PFSK-1 (cell line): ENCODE data around the gene TMEM168. TPM values are rescaled to one million over a fixed set of nuclear protein-coding genes. Genes with fewer than 3 reads are reported as not detected.

Experiments used
- FOXP2 ChIP-seq: optimal IDR thresholded peaks from 2 replicates; pipeline ENCODE3; 2011; ENCODE audit warnings: borderline replicate concordance, control low read depth, inconsistent platforms; ENCODE audit not compliant: insufficient read depth; ENCODE audit errors: extremely low read length, extremely low read depth
- POLR2AphosphoS5 ChIP-seq: IDR thresholded peaks from 2 replicates; pipeline ENCODE4 v1.6.1; 2012; ENCODE audit warnings: low read depth, mild to moderate bottlenecking, control low read depth, low read length, moderate library complexity
- REST ChIP-seq, 2 experiments: IDR thresholded peaks; 2 replicates each; pipeline versions ENCODE4 v1.6.1 to v1.8.0; 2011 to 2012; ENCODE audit warnings: low read depth in 2 of 2, low read length in 2 of 2, control low read depth in 1 of 2, inconsistent platforms in 1 of 2, mild to moderate bottlenecking in 1 of 2, moderate library complexity in 1 of 2; ENCODE audit not compliant: insufficient read depth in 1 of 2
- SIN3A ChIP-seq: IDR thresholded peaks from 2 replicates; pipeline ENCODE4 v1.6.1; 2012; ENCODE audit warnings: mild to moderate bottlenecking, low read length, moderate library complexity, borderline replicate concordance; ENCODE audit not compliant: insufficient read depth
- TAF1 ChIP-seq: IDR thresholded peaks from 2 replicates; pipeline ENCODE4 v1.6.1; 2012; ENCODE audit warnings: low read length, control low read depth, borderline replicate concordance; ENCODE audit not compliant: insufficient read depth
- polyA plus RNA-seq: library from polyadenylated mRNA; unstranded; fragments of >200 nt; gene quantifications from one replicate; pipeline ENCODE4 v1.2.1, GENCODE V29; 2012; ENCODE audit warnings: low read depth, missing spikeins; ENCODE audit not compliant: insufficient read length

Gene TMEM168, protein sequence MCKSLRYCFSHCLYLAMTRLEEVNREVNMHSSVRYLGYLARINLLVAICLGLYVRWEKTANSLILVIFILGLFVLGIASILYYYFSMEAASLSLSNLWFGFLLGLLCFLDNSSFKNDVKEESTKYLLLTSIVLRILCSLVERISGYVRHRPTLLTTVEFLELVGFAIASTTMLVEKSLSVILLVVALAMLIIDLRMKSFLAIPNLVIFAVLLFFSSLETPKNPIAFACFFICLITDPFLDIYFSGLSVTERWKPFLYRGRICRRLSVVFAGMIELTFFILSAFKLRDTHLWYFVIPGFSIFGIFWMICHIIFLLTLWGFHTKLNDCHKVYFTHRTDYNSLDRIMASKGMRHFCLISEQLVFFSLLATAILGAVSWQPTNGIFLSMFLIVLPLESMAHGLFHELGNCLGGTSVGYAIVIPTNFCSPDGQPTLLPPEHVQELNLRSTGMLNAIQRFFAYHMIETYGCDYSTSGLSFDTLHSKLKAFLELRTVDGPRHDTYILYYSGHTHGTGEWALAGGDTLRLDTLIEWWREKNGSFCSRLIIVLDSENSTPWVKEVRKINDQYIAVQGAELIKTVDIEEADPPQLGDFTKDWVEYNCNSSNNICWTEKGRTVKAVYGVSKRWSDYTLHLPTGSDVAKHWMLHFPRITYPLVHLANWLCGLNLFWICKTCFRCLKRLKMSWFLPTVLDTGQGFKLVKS
- polyA plus RNA-seq, result 5.0 TPM

DNA sequence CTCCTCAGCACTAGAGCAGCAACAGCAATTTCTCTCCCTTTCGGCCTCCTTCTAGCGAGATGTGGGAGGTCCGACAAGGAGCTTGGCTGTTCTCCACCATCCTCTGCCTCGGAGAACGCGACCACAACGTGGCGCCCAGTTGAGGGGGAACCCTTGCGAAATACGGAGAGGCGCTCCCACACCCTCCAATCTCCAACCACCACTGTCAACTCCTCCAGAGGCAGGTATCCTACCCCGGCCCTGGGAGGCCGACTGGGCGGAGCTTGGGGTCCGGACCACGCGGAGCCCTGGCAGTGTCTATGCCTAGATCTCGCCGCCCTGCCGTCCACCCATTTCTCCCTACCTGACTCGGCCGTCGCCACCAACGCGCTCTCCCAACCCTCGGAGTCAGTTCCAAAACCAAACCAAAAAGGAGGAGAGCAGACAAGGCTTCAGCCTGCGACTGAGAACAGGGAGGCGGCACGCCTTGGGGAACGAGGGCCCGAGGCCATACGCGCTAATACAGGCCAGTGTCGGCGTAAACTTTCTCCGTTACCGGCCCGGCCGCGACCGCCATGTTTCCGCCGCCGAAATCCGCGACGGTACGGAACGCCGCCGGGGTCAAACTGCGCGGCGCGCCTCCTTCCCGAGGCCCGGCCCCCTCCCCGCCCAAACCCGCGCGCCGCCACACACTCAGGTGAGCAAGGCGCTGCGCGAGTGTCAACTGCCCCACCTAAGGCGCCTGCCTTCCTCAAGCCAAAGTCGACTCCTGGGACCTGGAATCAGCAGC is at the start of gene TMEM168:
Gene TMEM168 (minus strand): TSS at position 577 of the 769 bp plus-strand sequence. CDS start 5,568 bp downstream, outside the sequence.
- TF ChIP-seq POLR2AphosphoS5 (0 out of 2 replicates have a peak, but pooled peaks have one; percentile 31), FOXP2 (no peak)

DNA sequence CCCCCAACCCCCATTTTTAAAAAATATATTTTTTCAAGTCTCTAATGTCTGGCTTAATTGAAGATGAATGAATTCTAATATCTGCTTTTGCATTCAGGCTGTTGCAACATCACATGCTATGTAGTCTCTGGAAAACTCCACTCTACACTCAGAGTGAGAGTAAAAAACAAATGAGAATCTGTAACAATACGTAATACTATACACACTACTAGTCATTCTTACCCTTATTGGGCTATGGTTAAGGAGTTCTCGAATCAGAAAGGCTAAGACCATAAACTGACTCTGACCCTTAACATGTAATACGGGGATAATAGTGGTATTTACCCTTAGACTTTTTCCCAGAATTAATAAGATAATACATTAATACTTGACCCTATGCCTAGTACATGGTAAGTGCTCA is 42.9 kb upstream of the TMEM168 start:
- no peak for TF ChIP-seq FOXP2
- TF ChIP-seq REST (IDR thresholded peaks at IDR 0.05; ENCODE audit: insufficient read depth in 1 of 2, low read depth in 2 of 2, low read length in 2 of 2), result no peak
- no peak for TF ChIP-seq POLR2AphosphoS5
- TF ChIP-seq TAF1, result no peak
- no peak for TF ChIP-seq SIN3A

- no peak for TF ChIP-seq REST (IDR thresholded peaks at IDR 0.05; ENCODE audit: insufficient read depth in 1 of 2, low read depth in 2 of 2, low read length in 2 of 2)
Measured at GRCh38 chr7:112830769-112831168, 40.6 kb upstream of the TMEM168 start.

DNA sequence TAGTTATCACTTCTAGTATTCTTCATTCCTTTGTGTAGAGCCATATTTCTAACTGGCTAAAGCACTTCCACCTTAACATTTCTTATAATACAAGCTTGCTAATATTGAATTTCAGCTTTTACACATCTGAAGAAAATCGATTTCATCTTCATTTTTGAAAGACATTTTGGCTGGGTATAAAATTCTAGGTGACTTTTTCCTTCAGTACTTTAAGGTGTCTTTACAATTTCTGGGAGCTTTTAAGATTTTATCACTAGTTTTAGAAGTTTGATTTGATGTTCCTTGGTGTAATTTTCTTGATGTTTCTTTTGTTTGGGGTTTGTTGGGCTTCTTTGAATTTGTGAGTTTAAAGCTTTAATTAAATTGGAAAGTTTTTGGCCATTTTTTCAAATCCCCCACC is 38.5 kb upstream of the TMEM168 start:
- no peak for TF ChIP-seq TAF1
- no peak for TF ChIP-seq POLR2AphosphoS5
- no peak for TF ChIP-seq SIN3A
- TF ChIP-seq REST (IDR thresholded peaks at IDR 0.05; ENCODE audit: insufficient read depth in 1 of 2, low read depth in 2 of 2, low read length in 2 of 2), result no peak
- TF ChIP-seq FOXP2, result no peak

DNA sequence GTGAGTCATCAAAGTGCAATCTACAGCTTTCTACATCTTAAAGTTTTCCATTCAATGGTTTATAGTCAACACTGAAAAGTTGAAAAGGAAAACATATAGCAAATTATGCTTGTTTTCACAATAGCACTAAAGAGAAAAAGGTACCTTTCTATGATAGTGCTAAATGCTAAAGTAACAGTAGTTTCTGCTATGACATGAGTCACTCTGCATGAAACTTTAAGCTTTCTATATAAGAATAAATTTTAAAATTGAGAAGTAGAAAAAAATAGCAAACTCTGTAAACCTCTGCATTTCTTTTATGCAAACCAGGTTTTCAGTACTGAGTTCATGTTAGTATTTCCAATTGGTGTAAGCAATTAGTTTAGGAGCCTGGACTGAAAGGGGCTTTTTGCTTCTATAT is 31.2 kb upstream of the TMEM168 start:
- TF ChIP-seq REST (IDR thresholded peaks at IDR 0.05; ENCODE audit: insufficient read depth in 1 of 2, low read depth in 2 of 2, low read length in 2 of 2) (no peak), SIN3A (no peak), POLR2AphosphoS5 (no peak), FOXP2 (no peak), TAF1 (no peak)
